Endodermal cell (in vitro differentiated cells): ENCODE results near the gene TAAR1. TPM values are rescaled to one million over a fixed set of nuclear protein-coding genes. Genes with fewer than 3 reads are reported as not detected.
"Not testable (repeated sequence)": the region's sequence is repeated elsewhere in the genome, so short reads cannot be mapped to it uniquely, and the experiment has no call there.

Experiments used
- DNase-seq: peaks from one replicate; pipeline ENCODE4 v3.0.0-alpha.2; 2017
- H3K27ac ChIP-seq: 2 replicates; pipeline ENCODE4 v1.5.1; 2013; ENCODE audit warnings: mild to moderate bottlenecking, low read depth, low read length, moderate library complexity
- H3K27me3 ChIP-seq: 2 replicates; pipeline ENCODE4 v1.6.1; 2013; ENCODE audit warnings: mild to moderate bottlenecking, low read length, moderate library complexity; ENCODE audit not compliant: insufficient read depth, control insufficient read depth, poor library complexity, severe bottlenecking
- H3K36me3 ChIP-seq: 2 replicates; pipeline ENCODE4 v1.7.0; 2013; ENCODE audit warnings: mild to moderate bottlenecking, low read length, moderate library complexity; ENCODE audit not compliant: control insufficient read depth, insufficient read depth
- H3K4me1 ChIP-seq: one replicate; pipeline ENCODE4 v1.7.0; 2013; ENCODE audit warnings: low read length; ENCODE audit not compliant: control insufficient read depth, insufficient read depth
- H3K4me3 ChIP-seq: 2 replicates; pipeline ENCODE4 v1.5.1; 2013; ENCODE audit warnings: mild to moderate bottlenecking, low read length, moderate library complexity
- H3K9ac ChIP-seq: 2 replicates; pipeline ENCODE4 v1.6.1; 2013; ENCODE audit warnings: mild to moderate bottlenecking, low read length, moderate library complexity; ENCODE audit not compliant: poor library complexity, severe bottlenecking; ENCODE audit errors: extremely low read depth
- H3K9me3 ChIP-seq: 2 replicates; pipeline ENCODE4 v1.6.1; 2013; ENCODE audit warnings: mild to moderate bottlenecking, low read length, moderate library complexity; ENCODE audit not compliant: control insufficient read depth
- H3K27ac Mint-ChIP-seq: 2 replicates; pipeline ENCODE4 v1.8.0; 2020; ENCODE audit warnings: mixed read lengths
- H3K27me3 Mint-ChIP-seq: 2 replicates; pipeline ENCODE4 v1.8.0; 2021; ENCODE audit warnings: mild to moderate bottlenecking, mixed read lengths; ENCODE audit not compliant: insufficient read depth
- H3K36me3 Mint-ChIP-seq: 2 replicates; pipeline ENCODE4 v1.8.0; 2020; ENCODE audit warnings: low read depth, mixed read lengths
- H3K4me1 Mint-ChIP-seq: 2 replicates; pipeline ENCODE4 v1.8.0; 2020; ENCODE audit warnings: mixed read lengths
- H3K4me3 Mint-ChIP-seq: 2 replicates; pipeline ENCODE4 v1.8.0; 2020; ENCODE audit warnings: mild to moderate bottlenecking, moderate library complexity, mixed read lengths
- H3K9me3 Mint-ChIP-seq: 2 replicates; pipeline ENCODE4 v1.8.0; 2020; ENCODE audit warnings: mild to moderate bottlenecking, mixed read lengths
- WGBS, 2 experiments: methylation state at CpG; one replicate each; pipeline versions ENCODE4 v1.1.5 to v1.1.7; 2013; ENCODE audit warnings: missing lambda C conversion rate in 2 of 2, mixed read lengths in 1 of 2; ENCODE audit not compliant: insufficient coverage in 1 of 2, insufficient read length in 1 of 2; 5-methylcytosine and 5-hydroxymethylcytosine counted together
- total RNA-seq, 2 donors: library from RNA; stranded (reverse); fragmentation: NEBNext Ultra II Directional in 1 of 2; extraction: Animal tissue kit (Norgen Biotek cat#: 25700) in 1 of 2; gene quantifications; 2 replicates in 1 of 2; 3 replicates in 1 of 2; pipeline ENCODE4 v1.2.1, GENCODE V29; 2021
- TF ChIP-seq, protein P1 (sequence below): fragments of 200-600 bp; sonication (generic); conservative IDR thresholded peaks from 2 replicates; pipeline ENCODE4 v1.5.0; 2021; ENCODE audit warnings: antibody characterized with exemption, mild to moderate bottlenecking

Gene TAAR1
- total RNA-seq, 2 donors from 2014 or later: not detected

DNA sequence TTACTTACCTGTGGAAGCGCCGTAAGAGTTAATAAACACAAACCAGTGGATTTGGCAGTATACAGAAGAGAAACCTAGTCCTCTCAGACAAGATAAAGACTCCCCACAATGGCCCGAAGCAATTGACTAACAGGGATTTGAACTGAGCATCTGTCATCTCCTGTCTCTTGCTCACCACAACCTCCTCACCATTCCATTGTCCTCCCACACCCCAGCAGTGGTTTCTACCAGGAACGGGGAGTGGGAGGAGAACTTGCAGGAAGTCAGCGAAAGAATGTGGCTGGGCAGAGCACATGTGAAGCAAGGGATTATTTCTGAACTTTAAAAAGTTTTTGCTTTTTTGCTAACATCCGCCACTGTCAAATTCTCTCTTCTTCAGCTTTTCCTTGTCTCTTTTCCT is 24.6 kb upstream of the TAAR1 start:
- Mint-ChIP-seq H3K4me1 (no peaks in the 10 kb centered on the region), H3K9me3 (no peaks in the 10 kb centered on the region), H3K4me3 (no peak overlapping the region), H3K27ac (no peak overlapping the region), H3K27me3 (no peaks in the 10 kb centered on the region), H3K36me3 (no peaks in the 10 kb centered on the region)
- TF ChIP-seq, protein P1, sequence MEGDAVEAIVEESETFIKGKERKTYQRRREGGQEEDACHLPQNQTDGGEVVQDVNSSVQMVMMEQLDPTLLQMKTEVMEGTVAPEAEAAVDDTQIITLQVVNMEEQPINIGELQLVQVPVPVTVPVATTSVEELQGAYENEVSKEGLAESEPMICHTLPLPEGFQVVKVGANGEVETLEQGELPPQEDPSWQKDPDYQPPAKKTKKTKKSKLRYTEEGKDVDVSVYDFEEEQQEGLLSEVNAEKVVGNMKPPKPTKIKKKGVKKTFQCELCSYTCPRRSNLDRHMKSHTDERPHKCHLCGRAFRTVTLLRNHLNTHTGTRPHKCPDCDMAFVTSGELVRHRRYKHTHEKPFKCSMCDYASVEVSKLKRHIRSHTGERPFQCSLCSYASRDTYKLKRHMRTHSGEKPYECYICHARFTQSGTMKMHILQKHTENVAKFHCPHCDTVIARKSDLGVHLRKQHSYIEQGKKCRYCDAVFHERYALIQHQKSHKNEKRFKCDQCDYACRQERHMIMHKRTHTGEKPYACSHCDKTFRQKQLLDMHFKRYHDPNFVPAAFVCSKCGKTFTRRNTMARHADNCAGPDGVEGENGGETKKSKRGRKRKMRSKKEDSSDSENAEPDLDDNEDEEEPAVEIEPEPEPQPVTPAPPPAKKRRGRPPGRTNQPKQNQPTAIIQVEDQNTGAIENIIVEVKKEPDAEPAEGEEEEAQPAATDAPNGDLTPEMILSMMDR: no peak
- no peak overlapping the region for H3K9ac ChIP-seq
- no peaks in the 10 kb centered on the region for H3K4me1 ChIP-seq
- no peak overlapping the region for H3K27ac ChIP-seq
- 82 to 83% methylated on average over 1 to 6 of the region's 6 CpGs for WGBS, 2 experiments
- H3K36me3 ChIP-seq: no peaks in the 10 kb centered on the region
- no peaks in the 10 kb centered on the region for H3K9me3 ChIP-seq
- no peak overlapping the region for H3K4me3 ChIP-seq
- no peak for DNase-seq
- H3K27me3 ChIP-seq: no peaks in the 10 kb centered on the region

DNA sequence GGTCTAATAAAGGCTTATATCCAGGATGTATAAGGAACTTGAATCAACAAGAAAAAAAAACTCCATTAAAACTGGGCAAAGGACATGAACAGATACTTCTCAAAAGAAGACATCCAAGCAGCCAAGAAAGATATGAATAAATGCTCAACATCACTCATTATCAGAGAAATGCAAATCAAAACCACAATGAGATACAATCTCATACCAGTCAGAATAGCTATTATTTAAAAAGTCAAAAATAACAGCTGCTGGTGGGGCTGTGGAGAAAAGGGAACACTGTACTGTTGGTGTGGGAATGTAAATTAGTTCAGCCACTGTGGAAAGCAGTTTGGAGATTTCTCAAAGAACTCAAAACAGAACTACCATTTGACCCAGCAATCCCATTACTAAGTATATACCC is 20.1 kb upstream of the TAAR1 start:
- not testable (repeated sequence) for H3K9ac ChIP-seq, H3K9me3 Mint-ChIP-seq, DNase-seq, H3K4me3 ChIP-seq, H3K9me3 ChIP-seq, H3K27me3 Mint-ChIP-seq, H3K4me1 ChIP-seq, H3K27me3 ChIP-seq, H3K36me3 ChIP-seq, H3K27ac Mint-ChIP-seq, H3K36me3 Mint-ChIP-seq, H3K27ac ChIP-seq, H3K4me1 Mint-ChIP-seq, H3K4me3 Mint-ChIP-seq

DNA sequence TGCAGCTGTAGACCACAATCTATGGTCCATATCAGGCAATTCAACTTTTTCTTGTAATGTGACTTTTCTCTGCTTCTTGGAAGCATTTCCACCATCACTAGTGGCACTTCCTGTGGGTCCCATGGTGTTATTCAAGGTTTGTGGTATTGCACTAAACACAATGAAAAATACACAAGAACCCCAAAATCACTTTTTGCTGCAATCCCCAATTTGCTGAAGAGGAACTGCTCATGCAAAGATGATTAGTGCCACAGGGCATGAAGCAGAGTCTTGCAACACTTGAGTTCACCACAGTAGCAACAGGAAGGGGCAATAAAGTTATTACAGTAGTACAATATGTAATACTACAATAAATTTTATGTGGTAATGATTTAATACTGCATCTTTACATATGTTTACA is 16.8 kb upstream of the TAAR1 start:
- Histone ChIP-seq H3K27ac (no peak overlapping the region), H3K4me3 (no peak overlapping the region), H3K9me3 (no peaks in the 10 kb centered on the region), H3K36me3 (no peaks in the 10 kb centered on the region), H3K27me3 (no peaks in the 10 kb centered on the region), H3K4me1 (no peaks in the 10 kb centered on the region), H3K9ac (no peak overlapping the region)
- no peaks in the 10 kb centered on the region for H3K27me3 Mint-ChIP-seq
- H3K9me3 Mint-ChIP-seq: no peaks in the 10 kb centered on the region
- H3K27ac Mint-ChIP-seq: no peak overlapping the region
- TF ChIP-seq, protein P1: no peak
- no peak for DNase-seq
- no peaks in the 10 kb centered on the region for H3K36me3 Mint-ChIP-seq
- H3K4me3 Mint-ChIP-seq: no peak overlapping the region
- no peaks in the 10 kb centered on the region for H3K4me1 Mint-ChIP-seq

DNA sequence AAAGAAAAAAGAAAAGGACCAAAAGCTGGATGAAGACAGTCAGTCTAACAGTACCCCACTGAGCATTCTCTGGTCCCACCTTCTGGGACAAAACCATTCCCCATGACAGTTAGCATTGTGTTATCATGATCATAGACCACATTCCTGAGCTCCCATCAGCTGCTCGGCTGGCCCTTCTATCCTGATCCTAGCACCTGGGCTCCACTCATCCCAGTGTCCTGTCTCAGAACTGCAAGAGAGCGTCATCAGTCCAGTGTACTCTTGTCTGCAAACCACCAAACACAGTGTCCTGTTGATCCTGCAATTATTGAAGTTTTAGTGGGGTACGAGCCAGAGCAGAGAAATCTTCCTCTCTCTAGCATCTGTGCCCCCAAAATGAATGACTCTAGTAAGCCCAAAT is 16.0 kb upstream of the TAAR1 start:
- Histone ChIP-seq H3K27ac (no peak overlapping the region), H3K9ac (no peak overlapping the region), H3K36me3 (no peaks in the 10 kb centered on the region), H3K27me3 (no peaks in the 10 kb centered on the region), H3K4me1 (no peaks in the 10 kb centered on the region), H3K4me3 (no peak overlapping the region), H3K9me3 (no peaks in the 10 kb centered on the region)
- Mint-ChIP-seq H3K4me3 (no peak overlapping the region), H3K27ac (no peak overlapping the region), H3K36me3 (no peaks in the 10 kb centered on the region), H3K4me1 (no peaks in the 10 kb centered on the region), H3K27me3 (no peaks in the 10 kb centered on the region), H3K9me3 (no peaks in the 10 kb centered on the region)
- TF ChIP-seq, protein P1: no peak
- peak; percentile 46 for DNase-seq
- 77 to 90% methylated on average over 3 of the region's 3 CpGs for WGBS, 2 experiments
